NCI-H1417 treated with DMSO at 0.1 percent for 48 hours (cell line): Measurements from ENCODE around the gene RPP14.

Experiments
- DNase-seq: peaks from one replicate; lab custom pipeline; 2025; lab: John Stamatoyannopoulos, UW

RPP14 gene

DNA sequence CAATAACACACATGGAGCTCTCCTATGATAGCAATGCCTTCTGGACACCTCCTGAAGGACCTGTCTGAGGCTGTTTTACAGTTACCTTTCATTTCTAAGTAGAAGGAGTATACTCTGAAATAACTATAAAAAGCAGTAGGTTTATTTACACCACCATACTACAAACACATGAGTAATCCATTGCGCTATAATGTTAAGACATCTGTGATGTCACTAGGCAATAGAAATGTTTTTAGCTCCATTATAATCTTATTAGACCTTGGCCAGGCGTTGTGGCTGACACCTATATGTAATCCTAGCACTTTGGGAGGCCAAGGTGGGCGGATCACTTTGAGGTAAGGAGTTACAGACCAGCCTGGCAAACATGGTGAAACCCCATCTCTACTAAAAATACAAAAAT, 51.4 kb downstream of the RPP14 start:
- DNase-seq, result no peak

DNA sequence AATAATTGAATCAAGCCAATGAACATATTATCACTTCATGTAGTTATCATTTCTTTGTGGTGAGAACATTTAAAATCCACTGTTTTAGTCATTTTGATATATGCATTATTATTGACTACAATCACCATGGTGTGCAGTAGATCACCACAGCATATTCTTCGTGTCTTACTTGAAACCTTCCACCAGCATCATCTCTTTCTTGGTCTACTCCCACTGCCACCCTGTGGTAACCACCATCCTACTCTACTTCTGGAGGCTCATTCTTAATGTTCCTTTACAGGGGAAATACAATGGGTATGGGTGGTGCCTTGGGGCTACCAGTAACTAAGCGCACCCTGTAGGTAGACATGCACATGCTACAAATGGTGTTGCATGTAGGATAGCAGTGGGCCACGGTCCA, 52.0 kb downstream of the RPP14 start:
- DNase-seq, result no peak

- no peak for DNase-seq
Observed at GRCh38 chr3:58358808-58359207, 52.8 kb downstream of the RPP14 start.

DNA sequence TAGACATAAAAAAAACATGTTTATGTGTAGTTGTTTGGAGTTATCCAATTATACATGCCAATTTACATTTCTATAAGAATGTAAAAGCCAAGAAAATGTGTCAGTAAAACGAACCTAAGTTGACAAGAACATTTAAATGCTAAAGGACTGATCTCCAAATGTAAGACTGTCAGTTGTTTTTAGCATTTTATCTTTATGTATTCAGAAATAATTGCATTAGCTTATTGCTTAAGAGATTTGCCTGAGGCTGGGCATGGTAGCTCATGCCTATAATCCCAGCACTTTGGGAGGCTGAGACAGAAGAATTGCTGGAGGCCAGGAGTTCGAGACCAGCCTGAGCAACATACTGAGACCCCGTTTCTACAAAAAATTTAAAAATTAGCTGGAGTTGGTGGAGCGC, 53.6 kb downstream of the RPP14 start:
- DNase-seq, result no peak

- no peak for DNase-seq
Observed at GRCh38 chr3:58361866-58362265, 55.8 kb downstream of the RPP14 start.

DNA sequence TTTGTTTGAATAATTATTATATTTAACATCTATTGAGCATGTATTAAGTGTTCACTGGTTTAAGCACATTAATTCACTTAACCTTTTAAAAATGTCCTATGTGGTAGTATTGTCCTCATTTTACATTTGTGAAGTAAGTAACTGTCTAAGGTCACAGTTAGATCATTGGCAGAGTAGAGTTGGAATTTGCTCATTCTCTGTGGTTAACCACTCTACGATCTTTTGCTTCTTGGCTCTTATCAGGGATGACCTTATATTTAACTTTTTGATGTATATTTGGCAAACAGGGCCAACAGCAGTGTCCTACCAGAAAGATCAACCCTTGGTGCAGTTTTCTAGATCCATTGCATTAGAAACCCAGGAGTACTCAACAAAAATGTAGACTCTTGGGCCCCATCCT, 60.7 kb downstream of the RPP14 start:
- DNase-seq, result no peak

GRCh38 chr3:58369038-58369437, 63.0 kb downstream of the RPP14 start:
- no peak for DNase-seq
